Endothelial cell of umbilical vein (primary cell): ENCODE results near the gene NCL. TPM values are rescaled to one million over a fixed set of nuclear protein-coding genes. Genes with fewer than 3 reads are reported as not detected.

Experiments used
- BruUV-seq: library from RNA; stranded (reverse); fragments of 400-500 nt; replicated peaks from 2 replicates; lab custom pipeline; 2021; lab: Mats Ljungman, UMichigan
- CTCF ChIA-PET: fragments of 300-600, 350-600 bp; sonication (Branson Sonifier 250); formaldehyde crosslinking; loops from one replicate; lab custom pipeline; 2021; ENCODE audit warnings: antibody characterized with exemption, inconsistent platforms; lab: Charles Lee
- POLR2A ChIA-PET: fragments of 300-600, 350-600 bp; sonication (Branson Sonifier 250); formaldehyde crosslinking; loops from one replicate; lab custom pipeline; 2021; ENCODE audit warnings: antibody characterized with exemption, inconsistent platforms; lab: Charles Lee
- DNase-seq: peaks from one replicate; pipeline ENCODE4 v3.0.0-alpha.2; 2011; ENCODE audit warnings: low read depth, low spot score
- FAIRE-seq: peaks from 2 replicates; lab custom pipeline; 2011; peaks lifted over from hg19 to GRCh38; lab: Jason Lieb, UNC
- H2AFZ ChIP-seq: 2 replicates; pipeline ENCODE4 v1.6.0; 2012; ENCODE audit warnings: low read depth, low read length, control low read depth, inconsistent platforms
- H3K27ac ChIP-seq: 2 replicates; pipeline ENCODE4 v1.5.1; 2011; ENCODE audit warnings: low read depth, mild to moderate bottlenecking, control low read depth, low read length, moderate library complexity; ENCODE audit not compliant: insufficient read depth
- H3K27me3 ChIP-seq, 2 experiments: 2 replicates each; pipeline versions ENCODE4 v1.6.0 to v1.6.1; 2011; ENCODE audit warnings: low read length in 2 of 2, mixed read lengths in 1 of 2; ENCODE audit not compliant: control insufficient read depth in 2 of 2, insufficient read depth in 2 of 2
- H3K36me3 ChIP-seq, 2 experiments: 2 replicates in 1 of 2; 3 replicates in 1 of 2; pipeline ENCODE4 v1.5.1; 2011; ENCODE audit warnings: low read length in 2 of 2, mild to moderate bottlenecking in 1 of 2, moderate library complexity in 1 of 2; ENCODE audit not compliant: control insufficient read depth in 2 of 2, insufficient read depth in 2 of 2; ENCODE audit errors: extremely low read depth in 1 of 2
- H3K4me1 ChIP-seq: 3 replicates; pipeline ENCODE4 v1.5.1; 2011; ENCODE audit warnings: mild to moderate bottlenecking, low read length; ENCODE audit not compliant: control insufficient read depth, insufficient read depth; ENCODE audit errors: extremely low read depth
- H3K4me2 ChIP-seq: 2 replicates; pipeline ENCODE4 v1.6.1; 2011; ENCODE audit warnings: low read length, control low read depth, mixed read lengths; ENCODE audit not compliant: insufficient read depth
- H3K4me3 ChIP-seq, 3 experiments: fragments of 200-600 bp in 1 of 3; sonication (generic), shearing (Covaris generic) in 1 of 3; replicated peaks in 1 of 3; 2 replicates each; pipeline ENCODE4 v1.5.1; 2011 to 2016; ENCODE audit warnings: control low read depth in 3 of 3, low read length in 3 of 3, mild to moderate bottlenecking in 2 of 3, inconsistent platforms in 1 of 3, low read depth in 1 of 3, moderate library complexity in 1 of 3; ENCODE audit not compliant: insufficient read depth in 1 of 3
- H3K79me2 ChIP-seq: 2 replicates; pipeline ENCODE4 v1.6.0; 2012; ENCODE audit warnings: low read length, inconsistent platforms; ENCODE audit not compliant: control insufficient read depth, insufficient read depth
- H3K9ac ChIP-seq: replicated peaks from 2 replicates; pipeline ENCODE3; 2011; ENCODE audit warnings: low read length, control low read depth; ENCODE audit not compliant: insufficient read depth; ENCODE audit errors: extremely low read depth
- H3K9me1 ChIP-seq: replicated peaks from 3 replicates; pipeline ENCODE4 v1.6.0; 2011; ENCODE audit warnings: mild to moderate bottlenecking, low read length; ENCODE audit not compliant: control insufficient read depth, insufficient read depth; ENCODE audit errors: extremely low read depth
- H3K9me3 ChIP-seq: replicated peaks from 2 replicates; pipeline ENCODE4 v1.5.1; 2012; ENCODE audit warnings: low read length, inconsistent platforms; ENCODE audit not compliant: control insufficient read depth, insufficient read depth
- H4K20me1 ChIP-seq: replicated peaks from 2 replicates; pipeline ENCODE3; 2011; ENCODE audit warnings: mild to moderate bottlenecking, low read length; ENCODE audit not compliant: control insufficient read depth, insufficient read depth; ENCODE audit errors: extremely low read depth
- EZH2 ChIP-seq: IDR thresholded peaks from 2 replicates; pipeline ENCODE4 v1.6.1; 2012; ENCODE audit warnings: borderline replicate concordance, low read depth, mild to moderate bottlenecking, moderate library complexity, low read length, inconsistent platforms; ENCODE audit not compliant: severe bottlenecking
- FOS ChIP-seq: IDR thresholded peaks from 2 replicates; pipeline ENCODE4 v1.6.1; 2011; ENCODE audit warnings: mild to moderate bottlenecking, low read length, moderate library complexity, borderline replicate concordance; ENCODE audit not compliant: insufficient read depth
- GATA2 ChIP-seq: IDR thresholded peaks from 2 replicates; pipeline ENCODE4 v1.7.0; 2011; ENCODE audit warnings: low read depth, mild to moderate bottlenecking, moderate library complexity, mixed read lengths, low read length; ENCODE audit not compliant: insufficient read length, insufficient read depth
- JUN ChIP-seq: IDR thresholded peaks from 2 replicates; pipeline ENCODE4 v1.6.1; 2011; ENCODE audit warnings: borderline replicate concordance, low read depth; ENCODE audit not compliant: insufficient read length, insufficient read depth
- MAX ChIP-seq: IDR thresholded peaks from 2 replicates; pipeline ENCODE4 v1.6.1; 2011; ENCODE audit not compliant: insufficient read depth, insufficient read length
- MYC ChIP-seq: IDR thresholded peaks from one replicate; pipeline ENCODE4 v1.6.1; 2011; ENCODE audit warnings: mild to moderate bottlenecking, low read depth, low read length
- POLR2A ChIP-seq: IDR thresholded peaks from 2 replicates; pipeline ENCODE4 v1.6.1; 2012; ENCODE audit warnings: low read depth, mild to moderate bottlenecking, control low read depth, low read length
- POLR2AphosphoS5 ChIP-seq: IDR thresholded peaks from 2 replicates; pipeline ENCODE4 v1.6.1; 2012; ENCODE audit warnings: low read depth, mild to moderate bottlenecking, control low read depth, low read length, moderate library complexity; ENCODE audit not compliant: insufficient read depth
- dilution Hi-C: fragments of 300-500 bp; cut with MboI; formaldehyde crosslinking; loops from one replicate; pipeline ENCODE4 v1.15.0; 2019; ENCODE audit warnings: low sequenced_read_pairs; ENCODE audit not compliant: extremely low pct_ligation_motif_present
- intact Hi-C: fragments of 100-400 bp; cut with micrococcal nuclease; formaldehyde crosslinking; loops from one replicate; pipeline ENCODE4 v1.10.0; 2022
- polyA plus RNA-seq, 4 experiments: library from polyadenylated mRNA; depleted of rRNA in 3 of 4; stranded (reverse) in 3 of 4; unstranded in 1 of 4; fragments of >200 nt; gene quantifications; 2 replicates each; pipeline versions ENCODE4 v1.2.1 to v1.2.3, GENCODE V29; 2011 to 2012; ENCODE audit warnings: missing spikeins in 1 of 4
- total RNA-seq: library from RNA; stranded (reverse); gene quantifications from 2 replicates; pipeline ENCODE4 v1.2.3, GENCODE V29; 2021
- TF ChIP-seq, protein P1 (sequence below), 2 donors: IDR thresholded peaks; 1 replicate in 1 of 2; 2 replicates in 1 of 2; pipeline ENCODE4 v1.5.1; 2011; ENCODE audit warnings: low read length in 2 of 2, mild to moderate bottlenecking in 2 of 2, moderate library complexity in 2 of 2, control low read depth in 1 of 2, inconsistent platforms in 1 of 2, low read depth in 1 of 2; ENCODE audit not compliant: insufficient read depth in 1 of 2; ENCODE audit errors: extremely low read depth in 1 of 2

Gene NCL
- total and polyA plus RNA-seq, 2 donors (not counting 3 experiments of a cell fraction or from before 2014, with no cell fraction given): 35.3 to 708 TPM

- intact Hi-C loops: no loop called here
- Histone ChIP-seq H3K79me2 (no peaks in the 10 kb centered on the region), H3K9ac (no peak overlapping the region), H4K20me1 (no peaks in the 10 kb centered on the region), H3K9me1 (no peaks in the 10 kb centered on the region), H3K36me3 (no peaks in the 10 kb centered on the region), H2AFZ (no peak overlapping the region), H3K27ac (no peak overlapping the region), H3K4me1 (no peaks in the 10 kb centered on the region), H3K4me3 (no peak overlapping the region), H3K9me3 (no peaks in the 10 kb centered on the region), H3K27me3 (peaks cover 2 to 3% of the 10 kb centered on the region in 2 experiments), H3K4me2 (no peak overlapping the region)
- TF ChIP-seq POLR2A (no peak), MYC (no peak), JUN (no peak), MAX (no peak), FOS (no peak), POLR2AphosphoS5 (no peak), GATA2 (no peak), EZH2 (no peak)
- TF ChIP-seq, protein P1, sequence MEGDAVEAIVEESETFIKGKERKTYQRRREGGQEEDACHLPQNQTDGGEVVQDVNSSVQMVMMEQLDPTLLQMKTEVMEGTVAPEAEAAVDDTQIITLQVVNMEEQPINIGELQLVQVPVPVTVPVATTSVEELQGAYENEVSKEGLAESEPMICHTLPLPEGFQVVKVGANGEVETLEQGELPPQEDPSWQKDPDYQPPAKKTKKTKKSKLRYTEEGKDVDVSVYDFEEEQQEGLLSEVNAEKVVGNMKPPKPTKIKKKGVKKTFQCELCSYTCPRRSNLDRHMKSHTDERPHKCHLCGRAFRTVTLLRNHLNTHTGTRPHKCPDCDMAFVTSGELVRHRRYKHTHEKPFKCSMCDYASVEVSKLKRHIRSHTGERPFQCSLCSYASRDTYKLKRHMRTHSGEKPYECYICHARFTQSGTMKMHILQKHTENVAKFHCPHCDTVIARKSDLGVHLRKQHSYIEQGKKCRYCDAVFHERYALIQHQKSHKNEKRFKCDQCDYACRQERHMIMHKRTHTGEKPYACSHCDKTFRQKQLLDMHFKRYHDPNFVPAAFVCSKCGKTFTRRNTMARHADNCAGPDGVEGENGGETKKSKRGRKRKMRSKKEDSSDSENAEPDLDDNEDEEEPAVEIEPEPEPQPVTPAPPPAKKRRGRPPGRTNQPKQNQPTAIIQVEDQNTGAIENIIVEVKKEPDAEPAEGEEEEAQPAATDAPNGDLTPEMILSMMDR (IDR thresholded peaks at IDR 0.05; ENCODE audit: extremely low read depth in 1 of 2, insufficient read depth in 1 of 2, low read depth in 1 of 2, low read length in 2 of 2): no peak
- POLR2A ChIA-PET: no interaction called here
- no peak for FAIRE-seq
- no peak for DNase-seq
- CTCF ChIA-PET: interaction anchor here (1.2 kb wide), 1 partner anchor 318 kb away, joined by 3 read pairs; no protein-coding TSS in a partner anchor
- dilution Hi-C loops: no loop called here
- no TSS peak for BruUV-seq
Measured at GRCh38 chr2:231422056-231422455, 42.2 kb downstream of the NCL start.
